ENCODE data around the gene HDAC4. TPM values are rescaled to one million over a fixed set of nuclear protein-coding genes. Genes with fewer than 3 reads are reported as not detected.

Gene HDAC4
- total and polyA plus RNA-seq, 2 experiments from 2014 or later: 8.1 to 41.8 TPM

GRCh38 chr2:239077260-239077659 is 323.6 kb downstream of the HDAC4 start:
- Mint-ChIP-seq H3K9me3 (no peaks in the 10 kb centered on the region), H3K4me3 (no peak overlapping the region), H3K27ac (no peak overlapping the region; the same call in 1 of the 2 replicates), H3K36me3 (ENCODE audit: low read depth) (peaks cover 29% of the 10 kb centered on the region), H3K4me1 (no peaks in the 10 kb centered on the region), H3K27me3 (ENCODE audit: insufficient read depth, low read depth, poor library complexity) (peaks cover 16% of the 10 kb centered on the region)
- Histone ChIP-seq H2AFZ (no peak overlapping the region), H3K36me3 (ENCODE audit: insufficient read depth) (no peaks in the 10 kb centered on the region), H3F3A (replicated peaks; ENCODE audit: low read depth) (no peaks in the 10 kb centered on the region), H3K9me2 (ENCODE audit: insufficient read depth) (no peaks in the 10 kb centered on the region), H3K4me3 (no peak overlapping the region), H3K4me1 (ENCODE audit: insufficient read depth) (no peaks in the 10 kb centered on the region), H4K20me1 (replicated peaks; ENCODE audit: insufficient read depth) (no peaks in the 10 kb centered on the region), H3K4me2 (no peak overlapping the region), H3K27me3 (ENCODE audit: insufficient read depth) (no peaks in the 10 kb centered on the region), H3K27ac (ENCODE audit: low read depth) (no peak overlapping the region), H3K79me2 (replicated peaks; ENCODE audit: insufficient read depth) (no peaks in the 10 kb centered on the region)
- TF ChIP-seq STAT1 (IDR thresholded peaks at IDR 0.05; ENCODE audit: unreplicated experiment) (no peak), CREB1 (CRISPR knock-in tag; IDR thresholded peaks at IDR 0.05; ENCODE audit: low read depth) (no peak), EZH2phosphoT487 (IDR thresholded peaks at IDR 0.05; ENCODE audit: unreplicated experiment) (no peak), ZNF462 (CRISPR knock-in tag; IDR thresholded peaks at IDR 0.05) (no peak), ETS1 (IDR thresholded peaks at IDR 0.05) (no peak), NANOG (IDR thresholded peaks at IDR 0.05; ENCODE audit: borderline replicate concordance) (no peak), REST (IDR thresholded peaks at IDR 0.05; ENCODE audit: unreplicated experiment) (no peak), ZNF114 (CRISPR knock-in tag; IDR thresholded peaks at IDR 0.05) (no peak), ZNF331 (CRISPR knock-in tag; IDR thresholded peaks at IDR 0.05; ENCODE audit: low read depth) (no peak), CTCF (conservative IDR thresholded peaks at IDR 0.05; ENCODE audit: low read depth in 2 of 2) (no peak), EZH2 (IDR thresholded peaks at IDR 0.05; ENCODE audit: low read depth, unreplicated experiment) (no peak), POLR2AphosphoS5 (IDR thresholded peaks at IDR 0.05; ENCODE audit: low read depth) (no peak), JUNB (IDR thresholded peaks at IDR 0.05; ENCODE audit: unreplicated experiment) (no peak)
- ATAC-seq: no peak
- no peak for DNase-seq (ENCODE audit: low spot score)

Data from GM23338 (cell line).